Mesenchymal stem cell (in vitro differentiated cells and primary cell): Measurements from ENCODE around the gene FARS2.

Source experiments
- DNase-seq: peaks from one replicate; pipeline ENCODE4 v3.0.0-alpha.2; 2013
- H2AFZ ChIP-seq: one replicate; pipeline ENCODE4 v1.6.1; 2013; ENCODE audit warnings: low read depth, mild to moderate bottlenecking, control low read depth, inconsistent platforms, low read length, moderate library complexity
- H2AK5ac ChIP-seq: 2 replicates; pipeline ENCODE4 v1.6.1; 2013; ENCODE audit warnings: low read length, moderate library complexity, mild to moderate bottlenecking, inconsistent platforms; ENCODE audit not compliant: severe bottlenecking
- H2BK120ac ChIP-seq: one replicate; pipeline ENCODE4 v1.6.1; 2013; ENCODE audit warnings: low read depth, mild to moderate bottlenecking, inconsistent platforms, low read length, moderate library complexity
- H2BK12ac ChIP-seq, 2 experiments: one replicate each; pipeline ENCODE4 v1.6.1; 2013; ENCODE audit warnings: inconsistent platforms in 2 of 2, low read length in 2 of 2, mild to moderate bottlenecking in 2 of 2, moderate library complexity in 2 of 2, control low read depth in 1 of 2
- H2BK15ac ChIP-seq: one replicate; pipeline ENCODE4 v1.6.1; 2013; ENCODE audit warnings: mild to moderate bottlenecking, low read depth, inconsistent platforms; ENCODE audit not compliant: poor library complexity, severe bottlenecking
- H2BK5ac ChIP-seq: 2 replicates; pipeline ENCODE4 v1.6.1; 2013; ENCODE audit warnings: low read depth, mild to moderate bottlenecking, low read length, control low read depth, inconsistent platforms; ENCODE audit not compliant: poor library complexity, severe bottlenecking
- H3K14ac ChIP-seq, 2 experiments: one replicate each; pipeline ENCODE4 v1.6.1; 2013; ENCODE audit warnings: inconsistent platforms in 2 of 2, low read length in 2 of 2, control low read depth in 1 of 2, mild to moderate bottlenecking in 1 of 2, moderate library complexity in 1 of 2
- H3K18ac ChIP-seq, 2 experiments: one replicate each; pipeline ENCODE4 v1.6.1; 2013; ENCODE audit warnings: inconsistent platforms in 2 of 2, low read length in 2 of 2, control low read depth in 1 of 2, low read depth in 1 of 2, mild to moderate bottlenecking in 1 of 2
- H3K23ac ChIP-seq, 2 experiments: one replicate each; pipeline ENCODE4 v1.6.1; 2013; ENCODE audit warnings: inconsistent platforms in 2 of 2, low read length in 2 of 2, mild to moderate bottlenecking in 2 of 2, moderate library complexity in 2 of 2, control low read depth in 1 of 2
- H3K27ac ChIP-seq: 2 replicates; pipeline ENCODE4 v1.5.1; 2013; ENCODE audit warnings: mild to moderate bottlenecking, moderate library complexity, low read length, control low read depth, inconsistent platforms; ENCODE audit not compliant: poor library complexity, severe bottlenecking
- H3K27me3 ChIP-seq, 2 experiments: 2 replicates each; pipeline versions ENCODE4 v1.6.1 to v1.7.0; 2013; ENCODE audit warnings: low read length in 2 of 2, mild to moderate bottlenecking in 2 of 2, moderate library complexity in 2 of 2, control low read depth in 1 of 2, inconsistent platforms in 1 of 2; ENCODE audit not compliant: control insufficient read depth in 1 of 2, insufficient read depth in 1 of 2
- H3K36me3 ChIP-seq, 2 experiments: 2 replicates each; pipeline versions ENCODE4 v1.6.1 to v1.7.0; 2013; ENCODE audit warnings: low read length in 2 of 2, control low read depth in 1 of 2, inconsistent platforms in 1 of 2, low read depth in 1 of 2, mild to moderate bottlenecking in 1 of 2; ENCODE audit not compliant: insufficient read depth in 2 of 2, control insufficient read depth in 1 of 2
- H3K4ac ChIP-seq, 2 experiments: one replicate each; pipeline ENCODE4 v1.6.1; 2013; ENCODE audit warnings: inconsistent platforms in 2 of 2, low read length in 2 of 2, mild to moderate bottlenecking in 2 of 2, moderate library complexity in 2 of 2, control low read depth in 1 of 2, low read depth in 1 of 2
- H3K4me1 ChIP-seq: 2 replicates; pipeline ENCODE4 v1.6.1; 2013; ENCODE audit warnings: low read depth, low read length, control low read depth; ENCODE audit not compliant: control insufficient read depth, insufficient read depth
- H3K4me2 ChIP-seq: 2 replicates; pipeline ENCODE4 v1.6.1; 2013; ENCODE audit warnings: low read length, mild to moderate bottlenecking, inconsistent platforms; ENCODE audit not compliant: poor library complexity, severe bottlenecking
- H3K4me3 ChIP-seq, 2 experiments: 2 replicates each; pipeline versions ENCODE4 v1.5.1 to v1.7.0; 2013; ENCODE audit warnings: low read length in 2 of 2, mild to moderate bottlenecking in 2 of 2, control low read depth in 1 of 2, low read depth in 1 of 2; ENCODE audit not compliant: insufficient read depth in 1 of 2
- H3K79me1 ChIP-seq: replicated peaks from 2 replicates; pipeline ENCODE4 v1.6.1; 2013; ENCODE audit warnings: mild to moderate bottlenecking, control low read depth, low read length, inconsistent platforms; ENCODE audit not compliant: poor library complexity, severe bottlenecking
- H3K9ac ChIP-seq: 2 replicates; pipeline ENCODE4 v1.7.0; 2013; ENCODE audit warnings: mild to moderate bottlenecking, low read length, moderate library complexity
- H3K9me3 ChIP-seq: 2 replicates; pipeline ENCODE4 v1.7.0; 2013; ENCODE audit warnings: mild to moderate bottlenecking, low read length; ENCODE audit not compliant: control insufficient read depth
- H4K8ac ChIP-seq: one replicate; pipeline ENCODE4 v1.6.1; 2013; ENCODE audit warnings: inconsistent platforms, mild to moderate bottlenecking, low read length, moderate library complexity
- H4K91ac ChIP-seq: one replicate; pipeline ENCODE4 v1.6.1; 2013; ENCODE audit warnings: mild to moderate bottlenecking, low read length, inconsistent platforms
- WGBS: methylation state at CpG from one replicate; pipeline ENCODE4 v1.1.7; 2013; ENCODE audit warnings: mixed read lengths; 5-methylcytosine and 5-hydroxymethylcytosine counted together

Gene FARS2

GRCh38 chr6:5645328-5646290, 384.3 kb downstream of the FARS2 start:
- no peak overlapping the region for H3K4ac ChIP-seq
- H2BK120ac ChIP-seq: no peak overlapping the region
- H3K27me3 ChIP-seq: no peaks in the 10 kb centered on the region
- no peak overlapping the region for H3K27ac ChIP-seq
- no peak overlapping the region for H4K8ac ChIP-seq
- no peak overlapping the region for H2AK5ac ChIP-seq
- H3K9me3 ChIP-seq: peaks cover 4% of the 10 kb centered on the region
- no peak overlapping the region for H3K4me2 ChIP-seq
- WGBS: 86% methylated on average over 11 of the region's 13 CpGs
- no peaks in the 10 kb centered on the region for H3K4me1 ChIP-seq
- no peak overlapping the region for H2AFZ ChIP-seq
- H3K23ac ChIP-seq: no peak overlapping the region
- no peak overlapping the region for H3K18ac ChIP-seq
- no peak overlapping the region for H2BK12ac ChIP-seq
- H4K91ac ChIP-seq: no peak overlapping the region
- H3K79me1 ChIP-seq: peaks cover 1% of the 10 kb centered on the region
- DNase-seq: no peak
- H3K14ac ChIP-seq: no peak overlapping the region
- H2BK15ac ChIP-seq: no peak overlapping the region
- H2BK5ac ChIP-seq: no peak overlapping the region
- no peak overlapping the region for H3K4me3 ChIP-seq
- no peak overlapping the region for H3K9ac ChIP-seq
- no peaks in the 10 kb centered on the region for H3K36me3 ChIP-seq

GRCh38 chr6:5652406-5653137, 391.3 kb downstream of the FARS2 start:
- no peak overlapping the region for H3K27ac ChIP-seq
- no peak for DNase-seq
- H3K4me3 ChIP-seq: no peak overlapping the region
- peaks cover 3% of the 10 kb centered on the region for H3K79me1 ChIP-seq
- no peak overlapping the region for H3K4me2 ChIP-seq
- H3K14ac ChIP-seq: no peak overlapping the region
- H3K4me1 ChIP-seq: no peaks in the 10 kb centered on the region
- no peak overlapping the region for H2BK120ac ChIP-seq
- no peak overlapping the region for H3K18ac ChIP-seq
- no peak overlapping the region for H2BK15ac ChIP-seq
- H3K27me3 ChIP-seq: no peaks in the 10 kb centered on the region
- H4K91ac ChIP-seq: no peak overlapping the region
- no peak overlapping the region for H2BK12ac ChIP-seq
- H3K4ac ChIP-seq: no peak overlapping the region
- H4K8ac ChIP-seq: no peak overlapping the region
- no peak overlapping the region for H2BK5ac ChIP-seq
- WGBS: 95% methylated on average over 14 of the region's 17 CpGs
- H2AK5ac ChIP-seq: no peak overlapping the region
- H3K23ac ChIP-seq: no peak overlapping the region
- peaks cover 0 to 7% of the 10 kb centered on the region in 2 experiments for H3K36me3 ChIP-seq
- H2AFZ ChIP-seq: no peak overlapping the region
- no peaks in the 10 kb centered on the region for H3K9me3 ChIP-seq
- no peak overlapping the region for H3K9ac ChIP-seq

GRCh38 chr6:5653801-5654200, 392.5 kb downstream of the FARS2 start:
- Histone ChIP-seq H3K27ac (no peak overlapping the region), H3K9ac (no peak overlapping the region)

GRCh38 chr6:5656226-5656625, 394.9 kb downstream of the FARS2 start:
- H3K4me3 ChIP-seq: no peak overlapping the region

More at GRCh38 chr6:5653801-5654200, 392.5 kb downstream of the FARS2 start:
- Histone ChIP-seq H3K4me2 (no peak overlapping the region), H2BK12ac (no peak overlapping the region), H3K79me1 (peaks cover 3% of the 10 kb centered on the region), H3K4me3 (no peak overlapping the region), H2BK120ac (no peak overlapping the region), H4K91ac (no peak overlapping the region), H3K23ac (no peak overlapping the region), H3K4ac (no peak overlapping the region), H3K4me1 (no peaks in the 10 kb centered on the region), H3K14ac (no peak overlapping the region), H3K9me3 (no peaks in the 10 kb centered on the region), H3K36me3 (peaks cover 0 to 7% of the 10 kb centered on the region in 2 experiments), H2AK5ac (no peak overlapping the region), H3K18ac (no peak overlapping the region), H2AFZ (no peak overlapping the region), H3K27me3 (no peaks in the 10 kb centered on the region), H4K8ac (no peak overlapping the region), H2BK5ac (no peak overlapping the region), H2BK15ac (no peak overlapping the region)
- 93% methylated on average over 5 of the region's 5 CpGs for WGBS
- no peak for DNase-seq

More at GRCh38 chr6:5656226-5656625, 394.9 kb downstream of the FARS2 start:
- no peak overlapping the region for H3K14ac ChIP-seq
- H3K4me1 ChIP-seq: no peaks in the 10 kb centered on the region
- peaks cover 5% of the 10 kb centered on the region for H3K79me1 ChIP-seq
- H3K9ac ChIP-seq: no peak overlapping the region
- H3K36me3 ChIP-seq: peaks cover 0 to 7% of the 10 kb centered on the region in 2 experiments
- H4K8ac ChIP-seq: no peak overlapping the region
- no peak overlapping the region for H3K4me2 ChIP-seq
- H2BK5ac ChIP-seq: no peak overlapping the region
- no peak overlapping the region for H2BK120ac ChIP-seq
- H3K27me3 ChIP-seq: no peaks in the 10 kb centered on the region
- H4K91ac ChIP-seq: no peak overlapping the region
- no peak overlapping the region for H3K18ac ChIP-seq
- H3K9me3 ChIP-seq: no peaks in the 10 kb centered on the region
- H3K4ac ChIP-seq: no peak overlapping the region
- H3K27ac ChIP-seq: no peak overlapping the region
- no peak overlapping the region for H2AK5ac ChIP-seq
- no peak overlapping the region for H3K23ac ChIP-seq
- WGBS: 96% methylated on average over 2 of the region's 3 CpGs
- no peak for DNase-seq
- no peak overlapping the region for H2AFZ ChIP-seq
- no peak overlapping the region for H2BK15ac ChIP-seq
- no peak overlapping the region for H2BK12ac ChIP-seq
